ENCODE measurements around the gene TNRC6B. TPM values are rescaled to one million over a fixed set of nuclear protein-coding genes. Genes with fewer than 3 reads are reported as not detected.

Gene TNRC6B
- polyA plus RNA-seq, 1 donor (not counting 4 experiments of a cell fraction or from before 2014, with no cell fraction given): 5.6 TPM

DNA sequence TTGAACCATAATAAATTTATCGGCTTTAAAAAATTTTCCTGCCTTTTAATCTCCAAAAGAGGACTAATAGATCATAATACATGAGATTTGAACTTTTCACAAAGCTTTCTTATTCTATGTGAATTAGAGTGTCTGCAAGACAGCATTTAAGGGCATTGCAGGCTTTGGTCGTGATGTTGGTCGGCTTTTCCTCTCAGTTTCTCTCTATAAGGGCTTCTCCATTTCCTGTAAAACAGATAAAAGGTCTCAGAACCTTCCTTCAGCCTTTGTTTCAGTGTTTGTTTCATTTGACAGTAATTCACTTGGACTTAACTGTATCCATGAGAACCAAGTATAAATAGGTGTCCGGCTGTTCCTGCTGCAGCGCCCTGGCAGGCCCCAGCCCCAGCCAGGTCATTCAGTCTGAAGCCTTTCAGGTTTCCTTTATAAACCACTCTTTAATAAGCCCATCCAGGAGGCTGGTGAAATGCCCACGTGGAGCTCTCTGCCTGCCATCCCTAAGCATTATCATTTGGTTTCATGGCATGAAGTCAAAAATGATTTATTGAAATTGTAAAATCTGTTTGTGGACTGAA, 131.4 kb downstream of the TNRC6B start:
- no peaks in the 10 kb centered on the region for H4K20me1 ChIP-seq (ENCODE audit: control insufficient read depth, extremely low read depth, insufficient read depth, low read length)
- H3K27ac ChIP-seq (ENCODE audit: control insufficient read depth, insufficient read depth, low read length): no peak overlapping the region
- H3K9me3 ChIP-seq (ENCODE audit: control insufficient read depth, low read depth, low read length): no peaks in the 10 kb centered on the region
- no peaks in the 10 kb centered on the region for H3K79me2 ChIP-seq (ENCODE audit: control insufficient read depth, insufficient read depth, low read length)
- FAIRE-seq (no peak), DNase-seq (ENCODE audit: low read depth, low spot score) (no peak)
- no peak overlapping the region for H2AFZ ChIP-seq (ENCODE audit: control insufficient read depth, low read length)
- TF ChIP-seq, protein P1, sequence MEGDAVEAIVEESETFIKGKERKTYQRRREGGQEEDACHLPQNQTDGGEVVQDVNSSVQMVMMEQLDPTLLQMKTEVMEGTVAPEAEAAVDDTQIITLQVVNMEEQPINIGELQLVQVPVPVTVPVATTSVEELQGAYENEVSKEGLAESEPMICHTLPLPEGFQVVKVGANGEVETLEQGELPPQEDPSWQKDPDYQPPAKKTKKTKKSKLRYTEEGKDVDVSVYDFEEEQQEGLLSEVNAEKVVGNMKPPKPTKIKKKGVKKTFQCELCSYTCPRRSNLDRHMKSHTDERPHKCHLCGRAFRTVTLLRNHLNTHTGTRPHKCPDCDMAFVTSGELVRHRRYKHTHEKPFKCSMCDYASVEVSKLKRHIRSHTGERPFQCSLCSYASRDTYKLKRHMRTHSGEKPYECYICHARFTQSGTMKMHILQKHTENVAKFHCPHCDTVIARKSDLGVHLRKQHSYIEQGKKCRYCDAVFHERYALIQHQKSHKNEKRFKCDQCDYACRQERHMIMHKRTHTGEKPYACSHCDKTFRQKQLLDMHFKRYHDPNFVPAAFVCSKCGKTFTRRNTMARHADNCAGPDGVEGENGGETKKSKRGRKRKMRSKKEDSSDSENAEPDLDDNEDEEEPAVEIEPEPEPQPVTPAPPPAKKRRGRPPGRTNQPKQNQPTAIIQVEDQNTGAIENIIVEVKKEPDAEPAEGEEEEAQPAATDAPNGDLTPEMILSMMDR (optimal IDR thresholded peaks at IDR 0.05 in 1 of 3, IDR thresholded peaks at IDR 0.05 in 1 of 3, conservative IDR thresholded peaks at IDR 0.05 in 1 of 3; ENCODE audit: extremely low read depth in 1 of 3, insufficient read depth in 2 of 3, low read length in 3 of 3): no peak
- TF ChIP-seq EZH2 (IDR thresholded peaks at IDR 0.05; ENCODE audit: low read length): no peak
- peaks cover 12 to 14% of the 10 kb centered on the region in 2 experiments for H3K36me3 ChIP-seq (ENCODE audit: control insufficient read depth in 2 of 2, extremely low read depth in 1 of 2, insufficient read depth in 2 of 2, low read length in 2 of 2)
- H3K9ac ChIP-seq (ENCODE audit: control insufficient read depth, extremely low read depth, insufficient read depth, low read length): no peak overlapping the region
- no peaks in the 10 kb centered on the region for H3K27me3 ChIP-seq (ENCODE audit: control insufficient read depth, extremely low read depth, insufficient read depth, low read length)
- H3K4me1 ChIP-seq (ENCODE audit: control insufficient read depth, extremely low read depth, insufficient read depth, low read length): no peaks in the 10 kb centered on the region
- no peak overlapping the region for H3K4me3 ChIP-seq (ENCODE audit: control insufficient read depth in 2 of 3, extremely low read depth in 1 of 3, insufficient read depth in 2 of 3, low read depth in 1 of 3, low read length in 3 of 3)
- dilution Hi-C loops (cut with MboI; ENCODE audit: extremely low pct_ligation_motif_present, low sequenced_read_pairs): no loop called here
- H3K4me2 ChIP-seq (ENCODE audit: control insufficient read depth, extremely low read depth, insufficient read depth, low read depth, low read length): no peak overlapping the region
- no peaks in the 10 kb centered on the region for H3K9me1 ChIP-seq (ENCODE audit: control insufficient read depth, extremely low read depth, insufficient read depth, low read length)

DNA sequence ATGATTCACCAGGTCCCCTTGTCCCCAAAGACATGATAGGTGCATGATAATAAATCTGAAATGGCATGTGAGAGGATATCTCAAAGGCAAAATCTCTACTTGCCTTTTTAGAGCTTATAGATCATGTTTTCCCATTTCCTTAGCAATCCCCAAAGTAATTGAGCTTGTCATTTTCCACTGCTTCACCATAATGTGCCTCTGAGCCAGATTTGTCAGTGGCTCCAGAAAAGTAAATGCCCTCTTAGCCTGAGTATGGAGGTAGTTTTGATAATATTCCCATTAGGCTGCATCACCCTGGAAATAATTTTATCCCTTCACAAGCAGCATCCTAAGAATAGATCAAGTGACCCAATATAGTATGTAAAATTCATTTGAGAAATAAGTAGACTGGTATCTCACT, 131.9 kb downstream of the TNRC6B start:
- dilution Hi-C loops (cut with MboI; ENCODE audit: extremely low pct_ligation_motif_present, low sequenced_read_pairs): no loop called here
- no peaks in the 10 kb centered on the region for H3K4me1 ChIP-seq (ENCODE audit: control insufficient read depth, extremely low read depth, insufficient read depth, low read length)
- H3K9ac ChIP-seq (ENCODE audit: control insufficient read depth, extremely low read depth, insufficient read depth, low read length): no peak overlapping the region
- H3K4me3 ChIP-seq (ENCODE audit: control insufficient read depth in 2 of 3, extremely low read depth in 1 of 3, insufficient read depth in 2 of 3, low read depth in 1 of 3, low read length in 3 of 3): no peak overlapping the region
- no peaks in the 10 kb centered on the region for H3K9me3 ChIP-seq (ENCODE audit: control insufficient read depth, low read depth, low read length)
- H3K27ac ChIP-seq (ENCODE audit: control insufficient read depth, insufficient read depth, low read length): no peak overlapping the region
- peaks cover 14% of the 10 kb centered on the region in 2 experiments for H3K36me3 ChIP-seq (ENCODE audit: control insufficient read depth in 2 of 2, extremely low read depth in 1 of 2, insufficient read depth in 2 of 2, low read length in 2 of 2)
- H2AFZ ChIP-seq (ENCODE audit: control insufficient read depth, low read length): no peak overlapping the region
- DNase-seq (ENCODE audit: low read depth, low spot score) (no peak), FAIRE-seq (no peak)
- H3K27me3 ChIP-seq (ENCODE audit: control insufficient read depth, extremely low read depth, insufficient read depth, low read length): no peaks in the 10 kb centered on the region
- H3K9me1 ChIP-seq (ENCODE audit: control insufficient read depth, extremely low read depth, insufficient read depth, low read length): no peaks in the 10 kb centered on the region
- no peaks in the 10 kb centered on the region for H4K20me1 ChIP-seq (ENCODE audit: control insufficient read depth, extremely low read depth, insufficient read depth, low read length)
- no peak for TF ChIP-seq EZH2 (IDR thresholded peaks at IDR 0.05; ENCODE audit: low read length)
- TF ChIP-seq, protein P1 (optimal IDR thresholded peaks at IDR 0.05 in 1 of 3, IDR thresholded peaks at IDR 0.05 in 1 of 3, conservative IDR thresholded peaks at IDR 0.05 in 1 of 3; ENCODE audit: extremely low read depth in 1 of 3, insufficient read depth in 2 of 3, low read length in 3 of 3): no peak
- no peak overlapping the region for H3K4me2 ChIP-seq (ENCODE audit: control insufficient read depth, extremely low read depth, insufficient read depth, low read depth, low read length)
- H3K79me2 ChIP-seq (ENCODE audit: control insufficient read depth, insufficient read depth, low read length): no peaks in the 10 kb centered on the region

Measured in keratinocyte (primary cell).